ENCODE measurements around the gene PRPF40B. TPM values are rescaled to one million over a fixed set of nuclear protein-coding genes. Genes with fewer than 3 reads are reported as not detected.

Gene PRPF40B
- total and polyA plus RNA-seq, 2 of the 13 experiments (the other 11 are each of a cell fraction or from before 2014, with no cell fraction given), result 5.0 to 7.8 TPM

DNA sequence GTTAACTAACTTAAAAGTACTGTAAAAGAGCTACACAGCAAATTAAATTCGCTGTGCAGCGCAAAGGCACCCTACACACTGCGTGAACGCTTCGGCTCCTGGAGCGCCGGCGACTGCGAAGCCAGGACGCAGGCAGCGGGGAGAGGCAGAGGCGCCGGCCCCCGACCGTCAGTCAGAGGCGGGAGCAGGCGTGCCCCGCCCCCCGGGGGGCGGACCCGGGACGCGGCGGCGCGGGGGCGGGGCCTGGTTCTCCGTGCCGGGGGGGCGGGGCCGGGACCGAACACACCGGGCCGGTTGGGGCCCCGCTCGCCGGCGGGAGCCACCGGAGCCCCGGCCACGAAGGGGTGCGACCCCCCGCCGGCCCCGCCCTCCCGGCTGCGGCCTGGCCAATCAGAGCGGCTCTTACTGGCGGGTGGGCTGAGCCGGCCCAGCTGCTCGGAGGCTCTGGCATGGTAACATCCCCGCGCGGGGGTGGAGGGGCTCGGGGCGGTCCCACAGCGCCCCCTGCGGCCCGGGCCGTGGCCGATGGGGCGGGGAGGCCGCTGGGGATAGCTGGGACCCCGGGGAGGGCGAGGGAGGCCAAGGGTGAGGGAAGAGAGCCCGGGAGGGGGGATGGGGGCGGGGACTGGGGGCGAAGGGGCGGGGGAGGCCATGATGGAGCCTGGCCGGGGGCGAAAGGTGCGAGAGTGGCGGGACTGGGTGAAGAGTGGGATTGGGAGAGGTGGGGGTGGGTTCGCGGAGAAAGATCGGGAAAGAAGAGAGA lies at the start of gene PRPF40B (continued):
- TF ChIP-seq, protein P1, sequence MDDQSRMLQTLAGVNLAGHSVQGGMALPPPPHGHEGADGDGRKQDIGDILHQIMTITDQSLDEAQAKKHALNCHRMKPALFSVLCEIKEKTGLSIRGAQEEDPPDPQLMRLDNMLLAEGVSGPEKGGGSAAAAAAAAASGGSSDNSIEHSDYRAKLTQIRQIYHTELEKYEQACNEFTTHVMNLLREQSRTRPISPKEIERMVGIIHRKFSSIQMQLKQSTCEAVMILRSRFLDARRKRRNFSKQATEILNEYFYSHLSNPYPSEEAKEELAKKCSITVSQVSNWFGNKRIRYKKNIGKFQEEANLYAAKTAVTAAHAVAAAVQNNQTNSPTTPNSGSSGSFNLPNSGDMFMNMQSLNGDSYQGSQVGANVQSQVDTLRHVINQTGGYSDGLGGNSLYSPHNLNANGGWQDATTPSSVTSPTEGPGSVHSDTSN (CRISPR knock-in tag; IDR thresholded peaks at IDR 0.05; ENCODE audit: borderline replicate concordance), result no peak
- TF ChIP-seq PHB2 (IDR thresholded peaks at IDR 0.05; ENCODE audit: partially characterized antibody) (no peak), YEATS2 (CRISPR knock-in tag; IDR thresholded peaks at IDR 0.05; ENCODE audit: borderline replicate concordance) (no peak), SP1 (IDR thresholded peaks at IDR 0.05) (no peak), SP1 (CRISPR knock-in tag; IDR thresholded peaks at IDR 0.05) (peak; percentile 88), ZNF570 (CRISPR knock-in tag; IDR thresholded peaks at IDR 0.05; ENCODE audit: borderline replicate concordance) (no peak), DNMT1 (CRISPR knock-in tag; IDR thresholded peaks at IDR 0.05) (no peak; the same call in 1 of the 2 replicates), YEATS4 (CRISPR knock-in tag; IDR thresholded peaks at IDR 0.05; ENCODE audit: borderline replicate concordance) (no peak; the same call in 1 of the 2 replicates), ZFP37 (CRISPR knock-in tag; IDR thresholded peaks at IDR 0.05; ENCODE audit: borderline replicate concordance) (no peak), NR2C2 (CRISPR knock-in tag; IDR thresholded peaks at IDR 0.05; ENCODE audit: borderline replicate concordance) (peak; percentile 73), ZNF367 (CRISPR knock-in tag; IDR thresholded peaks at IDR 0.05; ENCODE audit: borderline replicate concordance) (no peak), ZNF296 (CRISPR knock-in tag; conservative IDR thresholded peaks at IDR 0.05) (no peak), SIN3A (IDR thresholded peaks at IDR 0.05; ENCODE audit: borderline replicate concordance, low read depth, low read length) (0 out of 2 replicates have a peak, but pooled peaks have one; percentile 26), ZSCAN29 (CRISPR knock-in tag; conservative IDR thresholded peaks at IDR 0.05) (no peak), SRF (IDR thresholded peaks at IDR 0.05; ENCODE audit: low read depth, low read length) (no peak), ZFP36L2 (CRISPR knock-in tag; IDR thresholded peaks at IDR 0.05) (no peak), NPAS2 (CRISPR knock-in tag; IDR thresholded peaks at IDR 0.05; ENCODE audit: borderline replicate concordance) (no peak), PAWR (CRISPR knock-in tag; IDR thresholded peaks at IDR 0.05; ENCODE audit: borderline replicate concordance) (no peak)
- TF ChIP-seq, protein P2, sequence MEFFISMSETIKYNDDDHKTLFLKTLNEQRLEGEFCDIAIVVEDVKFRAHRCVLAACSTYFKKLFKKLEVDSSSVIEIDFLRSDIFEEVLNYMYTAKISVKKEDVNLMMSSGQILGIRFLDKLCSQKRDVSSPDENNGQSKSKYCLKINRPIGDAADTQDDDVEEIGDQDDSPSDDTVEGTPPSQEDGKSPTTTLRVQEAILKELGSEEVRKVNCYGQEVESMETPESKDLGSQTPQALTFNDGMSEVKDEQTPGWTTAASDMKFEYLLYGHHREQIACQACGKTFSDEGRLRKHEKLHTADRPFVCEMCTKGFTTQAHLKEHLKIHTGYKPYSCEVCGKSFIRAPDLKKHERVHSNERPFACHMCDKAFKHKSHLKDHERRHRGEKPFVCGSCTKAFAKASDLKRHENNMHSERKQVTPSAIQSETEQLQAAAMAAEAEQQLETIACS (CRISPR knock-in tag; IDR thresholded peaks at IDR 0.05), result no peak
- TF ChIP-seq, protein P3, sequence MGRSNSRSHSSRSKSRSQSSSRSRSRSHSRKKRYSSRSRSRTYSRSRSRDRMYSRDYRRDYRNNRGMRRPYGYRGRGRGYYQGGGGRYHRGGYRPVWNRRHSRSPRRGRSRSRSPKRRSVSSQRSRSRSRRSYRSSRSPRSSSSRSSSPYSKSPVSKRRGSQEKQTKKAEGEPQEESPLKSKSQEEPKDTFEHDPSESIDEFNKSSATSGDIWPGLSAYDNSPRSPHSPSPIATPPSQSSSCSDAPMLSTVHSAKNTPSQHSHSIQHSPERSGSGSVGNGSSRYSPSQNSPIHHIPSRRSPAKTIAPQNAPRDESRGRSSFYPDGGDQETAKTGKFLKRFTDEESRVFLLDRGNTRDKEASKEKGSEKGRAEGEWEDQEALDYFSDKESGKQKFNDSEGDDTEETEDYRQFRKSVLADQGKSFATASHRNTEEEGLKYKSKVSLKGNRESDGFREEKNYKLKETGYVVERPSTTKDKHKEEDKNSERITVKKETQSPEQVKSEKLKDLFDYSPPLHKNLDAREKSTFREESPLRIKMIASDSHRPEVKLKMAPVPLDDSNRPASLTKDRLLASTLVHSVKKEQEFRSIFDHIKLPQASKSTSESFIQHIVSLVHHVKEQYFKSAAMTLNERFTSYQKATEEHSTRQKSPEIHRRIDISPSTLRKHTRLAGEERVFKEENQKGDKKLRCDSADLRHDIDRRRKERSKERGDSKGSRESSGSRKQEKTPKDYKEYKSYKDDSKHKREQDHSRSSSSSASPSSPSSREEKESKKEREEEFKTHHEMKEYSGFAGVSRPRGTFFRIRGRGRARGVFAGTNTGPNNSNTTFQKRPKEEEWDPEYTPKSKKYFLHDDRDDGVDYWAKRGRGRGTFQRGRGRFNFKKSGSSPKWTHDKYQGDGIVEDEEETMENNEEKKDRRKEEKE (IDR thresholded peaks at IDR 0.05), result no peak
- TF ChIP-seq, protein P4, sequence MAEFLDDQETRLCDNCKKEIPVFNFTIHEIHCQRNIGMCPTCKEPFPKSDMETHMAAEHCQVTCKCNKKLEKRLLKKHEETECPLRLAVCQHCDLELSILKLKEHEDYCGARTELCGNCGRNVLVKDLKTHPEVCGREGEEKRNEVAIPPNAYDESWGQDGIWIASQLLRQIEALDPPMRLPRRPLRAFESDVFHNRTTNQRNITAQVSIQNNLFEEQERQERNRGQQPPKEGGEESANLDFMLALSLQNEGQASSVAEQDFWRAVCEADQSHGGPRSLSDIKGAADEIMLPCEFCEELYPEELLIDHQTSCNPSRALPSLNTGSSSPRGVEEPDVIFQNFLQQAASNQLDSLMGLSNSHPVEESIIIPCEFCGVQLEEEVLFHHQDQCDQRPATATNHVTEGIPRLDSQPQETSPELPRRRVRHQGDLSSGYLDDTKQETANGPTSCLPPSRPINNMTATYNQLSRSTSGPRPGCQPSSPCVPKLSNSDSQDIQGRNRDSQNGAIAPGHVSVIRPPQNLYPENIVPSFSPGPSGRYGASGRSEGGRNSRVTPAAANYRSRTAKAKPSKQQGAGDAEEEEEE (CRISPR knock-in tag; IDR thresholded peaks at IDR 0.05; ENCODE audit: borderline replicate concordance), result no peak
- TF ChIP-seq, protein P5, sequence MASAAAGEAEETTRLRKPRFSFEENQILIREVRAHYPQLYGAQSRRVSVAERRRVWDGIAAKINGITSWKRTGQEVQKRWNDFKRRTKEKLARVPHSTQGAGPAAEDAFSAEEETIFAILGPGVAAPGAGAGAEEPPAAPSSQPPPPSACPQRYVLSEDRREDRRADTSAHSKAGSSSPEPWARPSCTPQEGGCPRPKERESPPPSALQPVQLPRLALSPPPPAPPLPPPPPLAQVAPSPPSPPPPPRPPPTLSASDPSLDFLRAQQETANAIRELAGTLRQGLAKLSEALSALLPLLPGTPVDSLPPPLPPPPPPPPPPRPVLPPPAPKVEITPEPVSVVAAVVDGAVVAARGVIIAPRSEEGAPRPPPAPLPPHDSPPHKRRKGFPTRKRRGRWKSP (CRISPR knock-in tag; IDR thresholded peaks at IDR 0.05), result peak; percentile 77; the same call in 1 of the 2 replicates

All from HepG2 (cell line).